ENCODE results near the gene RAD50.

DNA sequence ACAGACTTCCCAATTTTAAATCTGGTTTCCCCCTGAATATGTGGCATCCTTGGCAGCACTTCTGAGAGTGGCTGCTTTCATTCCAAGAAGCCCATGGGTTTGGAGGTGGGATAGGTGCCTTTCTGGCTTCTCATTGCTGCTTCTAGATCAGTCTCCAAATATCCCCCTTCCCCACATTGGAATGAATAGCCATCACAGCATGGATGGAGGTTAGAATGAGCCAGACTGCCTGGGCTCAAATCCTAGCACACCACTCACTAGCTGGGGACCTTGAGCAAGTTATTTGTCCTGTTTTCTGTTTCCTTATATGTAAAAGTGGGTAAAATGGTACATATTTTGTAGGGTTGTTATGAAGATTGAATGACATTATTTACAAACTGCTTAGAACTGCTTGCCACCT, 87.4 kb downstream of the RAD50 start:
- no peak for TF ChIP-seq ATF7 (IDR thresholded peaks at IDR 0.05; ENCODE audit: low read depth)
- TF ChIP-seq, protein P1, sequence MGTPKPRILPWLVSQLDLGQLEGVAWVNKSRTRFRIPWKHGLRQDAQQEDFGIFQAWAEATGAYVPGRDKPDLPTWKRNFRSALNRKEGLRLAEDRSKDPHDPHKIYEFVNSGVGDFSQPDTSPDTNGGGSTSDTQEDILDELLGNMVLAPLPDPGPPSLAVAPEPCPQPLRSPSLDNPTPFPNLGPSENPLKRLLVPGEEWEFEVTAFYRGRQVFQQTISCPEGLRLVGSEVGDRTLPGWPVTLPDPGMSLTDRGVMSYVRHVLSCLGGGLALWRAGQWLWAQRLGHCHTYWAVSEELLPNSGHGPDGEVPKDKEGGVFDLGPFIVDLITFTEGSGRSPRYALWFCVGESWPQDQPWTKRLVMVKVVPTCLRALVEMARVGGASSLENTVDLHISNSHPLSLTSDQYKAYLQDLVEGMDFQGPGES (IDR thresholded peaks at IDR 0.05): no peak
- TF ChIP-seq, protein P2, sequence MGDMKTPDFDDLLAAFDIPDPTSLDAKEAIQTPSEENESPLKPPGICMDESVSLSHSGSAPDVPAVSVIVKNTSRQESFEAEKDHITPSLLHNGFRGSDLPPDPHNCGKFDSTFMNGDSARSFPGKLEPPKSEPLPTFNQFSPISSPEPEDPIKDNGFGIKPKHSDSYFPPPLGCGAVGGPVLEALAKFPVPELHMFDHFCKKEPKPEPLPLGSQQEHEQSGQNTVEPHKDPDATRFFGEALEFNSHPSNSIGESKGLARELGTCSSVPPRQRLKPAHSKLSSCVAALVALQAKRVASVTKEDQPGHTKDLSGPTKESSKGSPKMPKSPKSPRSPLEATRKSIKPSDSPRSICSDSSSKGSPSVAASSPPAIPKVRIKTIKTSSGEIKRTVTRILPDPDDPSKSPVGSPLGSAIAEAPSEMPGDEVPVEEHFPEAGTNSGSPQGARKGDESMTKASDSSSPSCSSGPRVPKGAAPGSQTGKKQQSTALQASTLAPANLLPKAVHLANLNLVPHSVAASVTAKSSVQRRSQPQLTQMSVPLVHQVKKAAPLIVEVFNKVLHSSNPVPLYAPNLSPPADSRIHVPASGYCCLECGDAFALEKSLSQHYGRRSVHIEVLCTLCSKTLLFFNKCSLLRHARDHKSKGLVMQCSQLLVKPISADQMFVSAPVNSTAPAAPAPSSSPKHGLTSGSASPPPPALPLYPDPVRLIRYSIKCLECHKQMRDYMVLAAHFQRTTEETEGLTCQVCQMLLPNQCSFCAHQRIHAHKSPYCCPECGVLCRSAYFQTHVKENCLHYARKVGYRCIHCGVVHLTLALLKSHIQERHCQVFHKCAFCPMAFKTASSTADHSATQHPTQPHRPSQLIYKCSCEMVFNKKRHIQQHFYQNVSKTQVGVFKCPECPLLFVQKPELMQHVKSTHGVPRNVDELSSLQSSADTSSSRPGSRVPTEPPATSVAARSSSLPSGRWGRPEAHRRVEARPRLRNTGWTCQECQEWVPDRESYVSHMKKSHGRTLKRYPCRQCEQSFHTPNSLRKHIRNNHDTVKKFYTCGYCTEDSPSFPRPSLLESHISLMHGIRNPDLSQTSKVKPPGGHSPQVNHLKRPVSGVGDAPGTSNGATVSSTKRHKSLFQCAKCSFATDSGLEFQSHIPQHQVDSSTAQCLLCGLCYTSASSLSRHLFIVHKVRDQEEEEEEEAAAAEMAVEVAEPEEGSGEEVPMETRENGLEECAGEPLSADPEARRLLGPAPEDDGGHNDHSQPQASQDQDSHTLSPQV (IDR thresholded peaks at IDR 0.05): no peak

Data from GM12878 (cell line).